Uterus (tissue), 2 donors: ENCODE data around the gene SNX30.

Source experiments
- POLR2A ChIP-seq, 2 donors: fragments of 450-650 bp; IDR thresholded peaks; one replicate each; pipeline ENCODE4 v1.6.1; 2016; ENCODE audit warnings: antibody characterized with exemption in 2 of 2, mild to moderate bottlenecking in 1 of 2, moderate library complexity in 1 of 2
- TF ChIP-seq, protein P1 (sequence below), 4 experiments: fragments of 200-600 bp in 2 of 4; fragments of 450-650 bp in 2 of 4; sonication (generic) in 2 of 4; IDR thresholded peaks; one replicate each; pipeline ENCODE4 v1.5.1; 2016 to 2019; ENCODE audit warnings: antibody characterized with exemption in 4 of 4, mild to moderate bottlenecking in 2 of 4, moderate library complexity in 1 of 4

GRCh38 chr9:112890106-112891081 is 139.8 kb downstream of the SNX30 start, which contains the start of gene SLC46A2:
- TF ChIP-seq, protein P1, sequence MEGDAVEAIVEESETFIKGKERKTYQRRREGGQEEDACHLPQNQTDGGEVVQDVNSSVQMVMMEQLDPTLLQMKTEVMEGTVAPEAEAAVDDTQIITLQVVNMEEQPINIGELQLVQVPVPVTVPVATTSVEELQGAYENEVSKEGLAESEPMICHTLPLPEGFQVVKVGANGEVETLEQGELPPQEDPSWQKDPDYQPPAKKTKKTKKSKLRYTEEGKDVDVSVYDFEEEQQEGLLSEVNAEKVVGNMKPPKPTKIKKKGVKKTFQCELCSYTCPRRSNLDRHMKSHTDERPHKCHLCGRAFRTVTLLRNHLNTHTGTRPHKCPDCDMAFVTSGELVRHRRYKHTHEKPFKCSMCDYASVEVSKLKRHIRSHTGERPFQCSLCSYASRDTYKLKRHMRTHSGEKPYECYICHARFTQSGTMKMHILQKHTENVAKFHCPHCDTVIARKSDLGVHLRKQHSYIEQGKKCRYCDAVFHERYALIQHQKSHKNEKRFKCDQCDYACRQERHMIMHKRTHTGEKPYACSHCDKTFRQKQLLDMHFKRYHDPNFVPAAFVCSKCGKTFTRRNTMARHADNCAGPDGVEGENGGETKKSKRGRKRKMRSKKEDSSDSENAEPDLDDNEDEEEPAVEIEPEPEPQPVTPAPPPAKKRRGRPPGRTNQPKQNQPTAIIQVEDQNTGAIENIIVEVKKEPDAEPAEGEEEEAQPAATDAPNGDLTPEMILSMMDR (IDR thresholded peaks at IDR 0.05): no peak
- TF ChIP-seq POLR2A (IDR thresholded peaks at IDR 0.05): no peak
